CD4-positive, alpha-beta T cell treated with Interferon alpha-2 for 1 hour (primary cell): Measurements from ENCODE around the gene RRAD.

Experiments used
- DNase-seq, 2 donors: peaks; one replicate each; pipeline ENCODE4 v3.0.0-alpha.2; 2020 to 2022

RRAD gene

DNA sequence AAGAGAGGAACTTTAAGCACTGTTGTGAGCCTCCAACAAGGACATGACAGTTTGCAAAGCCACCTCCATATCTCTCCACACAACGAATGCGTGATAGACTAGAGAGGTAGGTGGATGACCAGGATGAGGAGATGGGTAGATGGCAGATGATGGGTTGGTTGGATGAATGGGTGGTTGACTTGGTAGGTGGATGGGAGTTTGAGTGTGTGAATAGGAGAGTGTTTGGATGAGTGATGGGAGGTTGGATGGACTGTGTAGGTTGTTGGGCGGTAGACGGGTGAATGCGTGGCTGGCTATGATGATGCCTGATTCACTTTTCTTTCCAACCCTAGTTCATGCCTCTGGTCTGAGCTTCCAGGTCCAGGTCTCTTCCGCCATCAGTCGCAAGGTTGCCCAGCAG, 10.8 kb downstream of the RRAD start:
- no peak for DNase-seq

- no peak for DNase-seq
Observed at GRCh38 chr16:66913711-66914110, 11.6 kb downstream of the RRAD start.

- no peak for DNase-seq
Observed at GRCh38 chr16:66913081-66913480, 12.3 kb downstream of the RRAD start.

DNA sequence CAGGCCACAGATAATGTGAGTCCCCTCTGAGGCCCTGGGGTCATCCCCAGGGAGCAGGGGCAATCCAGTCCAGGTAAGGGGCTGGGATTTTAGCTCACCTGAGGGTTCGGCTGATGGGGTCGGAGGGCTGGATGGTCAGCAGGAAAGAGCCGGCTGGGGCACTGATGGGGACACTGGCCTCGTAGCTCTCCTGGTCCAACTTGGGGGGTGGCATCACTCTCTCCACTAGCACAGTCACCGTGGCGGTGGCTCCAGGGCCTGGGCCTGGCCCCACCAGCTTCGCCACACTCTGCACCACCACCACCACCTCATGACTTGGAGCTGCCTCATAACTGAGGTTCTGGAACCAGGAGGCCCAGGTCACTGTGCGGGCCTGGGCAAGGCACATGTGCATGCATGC, 13.5 kb downstream of the RRAD start:
- no peak for DNase-seq

DNA sequence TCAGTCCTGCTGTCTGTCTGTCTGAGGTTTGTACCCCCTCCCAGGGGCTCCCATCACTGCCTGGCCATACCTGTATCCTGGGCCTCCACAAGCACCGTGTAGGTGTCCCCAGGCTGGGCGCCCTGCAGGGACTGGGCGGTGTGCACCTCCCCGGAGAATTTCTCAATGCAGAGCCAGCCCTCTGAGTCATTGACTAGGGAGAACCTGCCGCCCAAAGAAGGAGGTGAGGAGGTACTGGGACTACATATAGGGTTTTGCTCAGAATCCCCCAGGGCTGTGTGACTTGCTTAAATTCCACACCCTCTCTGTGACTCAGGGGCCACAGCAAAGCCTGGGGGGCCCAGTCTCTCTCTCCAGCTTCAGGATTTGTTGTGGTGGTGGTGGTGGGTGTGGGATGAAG, 14.2 kb downstream of the RRAD start:
- no peak for DNase-seq

DNA sequence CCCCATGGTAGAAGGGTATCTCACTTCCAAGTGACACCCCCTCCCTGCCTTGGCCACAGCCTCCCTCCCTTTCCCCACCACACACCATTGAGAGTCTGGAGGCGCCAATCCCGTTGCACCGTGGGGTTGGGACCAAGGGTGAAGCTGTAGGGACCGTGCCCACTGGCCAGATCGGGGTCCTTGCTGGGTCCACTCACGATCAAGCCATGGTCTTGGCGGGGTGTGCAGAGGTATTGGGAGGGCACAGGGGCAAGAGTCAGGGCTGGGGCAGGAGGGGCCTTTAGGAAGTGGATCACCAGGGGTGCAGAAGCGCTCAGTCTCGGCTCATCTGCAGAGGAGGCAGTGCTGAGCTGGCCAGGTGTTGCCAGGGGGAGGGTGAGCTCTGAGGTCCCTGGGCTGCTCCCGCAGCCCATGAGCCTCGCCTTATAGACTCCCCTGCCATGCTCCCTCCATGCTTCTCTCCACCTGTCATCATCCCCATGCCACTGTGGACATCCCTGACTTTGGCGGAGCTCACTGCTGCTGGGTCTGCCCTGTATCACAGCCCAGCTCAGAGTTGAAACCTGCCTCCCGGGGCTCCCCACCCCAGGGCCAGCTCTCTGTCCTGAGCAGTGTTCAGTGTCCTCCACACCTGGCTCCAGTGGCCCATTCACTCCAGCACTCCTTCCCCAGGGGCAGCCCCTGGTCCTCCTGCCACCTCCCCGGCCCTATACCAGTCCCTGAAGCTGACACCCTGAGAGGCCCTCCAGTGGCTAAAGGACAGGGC, 15.0 kb downstream of the RRAD start:
- DNase-seq, result no peak

GRCh38 chr16:66908762-66909559, 16.4 kb downstream of the RRAD start:
- DNase-seq, result no peak

- DNase-seq, result no peak
Observed at GRCh38 chr16:66908116-66908515, 17.2 kb downstream of the RRAD start.

DNA sequence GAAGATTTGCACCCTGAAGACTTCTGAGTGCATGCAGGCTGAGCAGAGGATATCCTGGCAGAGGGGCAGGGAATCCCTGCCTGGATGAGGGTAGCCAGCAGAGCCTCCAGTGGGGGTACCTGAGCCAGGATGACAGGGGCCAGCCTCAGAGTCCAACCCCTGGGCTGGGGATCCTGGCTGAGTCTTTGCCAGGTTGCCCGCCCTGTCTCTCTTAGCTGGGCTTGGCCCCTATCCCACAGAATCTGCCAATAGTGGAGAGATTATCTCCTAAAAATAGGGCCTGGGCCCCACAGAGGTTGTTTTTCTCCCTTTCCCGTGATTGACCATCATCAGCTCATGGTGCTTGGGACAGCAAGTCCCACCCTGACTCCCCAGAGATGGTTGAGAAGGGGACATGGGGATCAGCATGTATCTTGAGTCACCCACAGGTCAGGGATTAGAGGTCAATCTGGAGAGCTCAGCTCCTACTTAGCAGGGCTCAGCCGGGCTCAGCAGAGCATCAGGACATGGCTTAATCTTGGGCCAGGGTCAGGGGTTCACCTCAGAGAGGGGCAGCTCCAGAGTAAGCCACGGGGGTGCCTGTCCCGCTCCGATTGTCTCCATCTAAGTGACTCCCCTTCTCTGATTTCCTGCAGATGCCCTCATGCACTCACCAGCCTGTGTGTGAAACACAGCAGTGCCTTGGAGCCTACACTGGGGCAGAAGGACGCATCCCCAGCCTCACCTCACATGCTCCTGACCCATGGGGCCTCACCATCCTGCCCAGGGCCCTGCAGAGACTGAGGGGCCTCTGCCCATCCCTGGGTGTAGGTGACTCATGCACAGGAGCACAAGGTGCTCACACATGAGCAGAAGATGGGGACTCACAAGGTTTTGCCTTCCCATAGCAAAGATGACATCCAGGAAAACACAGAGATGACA, 18.2 kb downstream of the RRAD start:
- no peak for DNase-seq

GRCh38 chr16:66905633-66906539, 19.4 kb downstream of the RRAD start:
- peak; percentile 20 to 47 for DNase-seq

DNA sequence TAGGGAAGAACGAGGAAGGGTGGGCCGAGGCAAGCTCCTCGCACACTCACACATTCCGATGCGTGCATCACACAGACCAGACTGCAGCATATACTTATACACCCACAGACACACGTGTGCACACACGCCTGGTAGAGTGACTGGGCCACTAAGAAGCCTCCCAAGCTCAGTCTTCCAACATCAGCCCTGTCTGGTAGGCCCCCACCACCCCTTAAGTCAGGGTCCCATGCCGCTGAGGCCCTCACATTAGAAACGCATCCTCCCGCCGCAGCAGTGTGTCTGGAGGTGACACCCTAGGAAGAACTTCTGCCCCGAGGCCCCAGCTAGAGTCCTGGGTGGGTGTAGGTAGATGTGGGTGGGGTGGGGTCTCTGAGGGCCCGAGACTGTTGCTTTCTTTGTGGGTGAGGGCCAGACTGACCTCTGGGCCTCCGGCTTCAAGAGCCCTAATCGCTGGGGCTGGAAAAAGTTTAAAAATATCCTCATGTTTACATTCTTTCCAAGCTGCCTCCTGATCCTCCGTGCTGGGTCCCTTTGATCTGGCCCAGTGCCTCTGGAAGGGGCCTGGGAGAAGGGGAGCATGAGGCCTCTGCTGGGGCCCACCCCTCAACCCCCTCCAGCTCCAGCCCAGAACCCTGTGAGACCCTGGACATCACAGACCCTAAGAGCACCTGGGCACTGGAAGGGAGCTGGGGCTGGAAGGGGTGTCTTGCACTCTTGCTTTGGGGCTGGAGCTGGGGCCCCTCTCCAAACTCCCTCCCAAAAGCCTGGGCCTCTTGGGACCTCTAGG, 20.3 kb downstream of the RRAD start:
- DNase-seq, result no peak

GRCh38 chr16:66904428-66904845, 20.9 kb downstream of the RRAD start:
- DNase-seq, result no peak

- no peak for DNase-seq
Observed at GRCh38 chr16:66903544-66904427, 21.5 kb downstream of the RRAD start.

DNA sequence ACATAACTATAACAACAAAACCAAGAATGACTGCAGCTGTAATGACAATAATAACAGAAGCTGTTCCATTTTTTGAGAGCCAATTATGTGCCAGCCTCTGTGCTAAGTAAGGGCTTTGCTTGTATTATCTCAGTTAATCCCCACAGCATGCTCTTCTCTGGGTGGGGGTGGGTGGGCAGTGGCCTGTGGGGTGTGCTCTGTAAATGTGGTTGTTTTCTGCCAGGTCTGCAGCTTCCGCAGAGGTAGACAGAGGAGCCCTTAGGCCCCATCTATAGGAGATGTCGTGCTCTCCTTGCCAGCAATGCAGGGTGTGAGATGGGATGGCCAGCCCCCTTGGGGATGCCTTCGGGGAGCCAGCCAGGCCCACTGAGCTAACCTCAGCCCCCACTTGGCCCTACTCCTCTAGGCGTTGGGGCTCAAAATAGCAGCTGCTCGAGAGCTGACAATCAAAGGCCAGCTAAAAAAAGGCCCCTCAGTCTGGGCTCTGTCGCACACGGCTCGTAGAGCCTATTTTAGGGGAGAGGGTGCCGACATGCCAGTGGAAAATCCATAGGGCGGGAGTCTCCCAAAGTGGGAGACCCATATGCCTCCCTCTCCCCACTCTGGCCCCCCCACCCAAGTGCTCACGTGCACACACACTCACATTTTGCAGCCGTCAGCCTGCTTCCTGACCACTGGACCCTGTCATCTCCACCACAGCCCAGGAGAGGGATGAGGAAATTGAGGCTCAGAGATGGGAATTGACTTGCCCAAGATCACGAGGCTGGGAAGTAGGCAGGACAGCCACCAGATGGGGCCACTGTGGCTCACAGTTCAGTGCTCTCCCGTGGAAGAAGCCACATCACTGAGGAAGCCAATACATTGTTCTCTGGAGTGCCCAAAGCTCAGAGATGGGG, 22.4 kb downstream of the RRAD start:
- no peak for DNase-seq

DNA sequence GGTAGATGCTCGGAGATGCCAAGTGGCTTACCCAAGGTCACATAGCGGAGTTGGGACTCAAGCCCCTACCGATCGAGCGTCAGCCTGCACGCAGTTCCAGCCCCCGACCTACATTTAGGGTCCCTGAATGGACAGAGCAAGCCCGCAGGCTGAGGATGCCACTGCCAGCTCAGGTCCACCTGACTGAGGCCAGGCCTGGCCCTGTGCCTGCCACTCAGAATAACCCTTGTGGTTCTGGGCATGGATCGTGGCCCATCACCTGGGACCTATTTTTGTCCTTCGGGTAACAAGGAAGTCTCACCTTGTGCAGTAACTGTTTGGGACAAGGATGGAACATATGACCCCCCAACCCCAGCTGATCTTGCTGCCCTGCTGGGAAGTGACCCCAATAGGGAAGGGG, 23.7 kb downstream of the RRAD start:
- no peak for DNase-seq

DNA sequence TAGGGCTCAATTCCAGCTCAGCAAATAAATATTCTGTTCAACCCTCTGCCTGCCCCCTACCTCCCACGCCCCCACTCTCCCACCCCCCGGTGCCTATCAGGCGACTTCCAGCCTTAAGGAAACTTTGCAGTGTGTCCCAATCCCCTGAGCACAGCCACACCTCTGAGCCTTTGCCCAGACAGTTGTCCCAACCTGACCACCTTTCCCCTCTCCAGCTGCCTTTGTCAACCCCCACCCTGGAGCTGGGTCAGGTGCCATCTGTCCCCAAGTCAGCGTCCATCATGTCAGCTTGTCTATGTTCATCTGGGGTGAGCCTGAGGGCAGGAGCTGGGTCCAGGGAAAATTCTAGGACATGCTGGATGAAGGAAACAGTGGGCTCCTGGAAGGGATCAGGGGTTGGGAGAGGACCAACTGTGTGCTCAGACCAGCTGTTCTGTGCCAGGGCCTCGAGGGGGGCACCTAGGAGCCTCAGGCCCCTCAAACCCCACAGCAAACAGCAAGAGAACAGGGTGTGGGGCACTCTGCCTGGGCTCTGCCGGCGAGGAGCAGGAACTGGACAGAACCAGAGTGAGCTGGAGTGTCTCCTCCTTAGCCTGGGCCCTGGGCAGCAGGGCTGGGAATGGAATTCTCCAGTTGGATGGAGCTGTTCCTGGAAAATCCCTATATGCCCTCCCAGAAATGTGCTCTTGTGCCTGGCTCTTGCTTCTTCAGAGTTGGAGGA, 24.5 kb downstream of the RRAD start:
- no peak for DNase-seq

DNA sequence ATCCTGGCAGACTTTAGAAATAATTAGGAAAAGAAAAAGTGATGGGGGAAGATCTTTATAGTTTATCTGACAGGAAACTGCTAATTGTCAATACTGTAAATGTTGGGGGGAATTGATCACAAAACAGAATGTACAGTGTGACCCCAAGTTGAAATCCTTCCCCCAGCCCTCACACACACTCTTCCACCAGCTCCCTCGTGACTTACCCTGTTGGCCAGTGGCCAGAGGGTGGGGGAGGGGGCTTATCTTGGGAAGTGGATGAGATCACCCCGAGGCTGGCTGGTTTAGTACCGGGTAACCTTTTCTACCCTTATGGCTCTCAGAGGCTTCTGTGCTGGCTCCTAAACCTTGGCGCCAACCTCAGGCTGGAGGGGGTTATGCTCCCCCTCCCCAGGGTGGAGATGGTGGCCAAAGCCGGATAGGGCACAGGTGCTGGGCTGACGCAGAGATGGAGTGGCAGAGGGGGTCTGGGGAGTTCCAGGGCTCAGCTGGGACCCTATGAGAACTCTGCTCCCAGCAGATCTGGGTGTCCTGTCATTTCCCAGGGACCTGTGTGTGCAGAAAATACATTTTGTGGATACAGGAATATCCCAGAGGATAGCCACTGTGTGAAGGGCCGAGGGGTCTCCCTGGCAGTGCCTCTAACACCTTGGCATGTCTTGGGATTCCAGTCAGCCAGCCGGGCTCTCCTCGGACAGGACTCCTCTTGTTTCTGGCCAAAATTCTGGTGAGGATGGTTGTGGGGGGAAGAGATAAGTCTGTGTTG, 25.2 kb downstream of the RRAD start:
- DNase-seq, result no peak
